HG03460 (cell line): ENCODE measurements around the gene TCF7L1.

Experiments used
- ATAC-seq: cut with Tn5 transposase; IDR thresholded peaks from one replicate; pipeline ENCODE4 v1.9.1; 2021; ENCODE audit not compliant: unreplicated experiment

TCF7L1 gene

DNA sequence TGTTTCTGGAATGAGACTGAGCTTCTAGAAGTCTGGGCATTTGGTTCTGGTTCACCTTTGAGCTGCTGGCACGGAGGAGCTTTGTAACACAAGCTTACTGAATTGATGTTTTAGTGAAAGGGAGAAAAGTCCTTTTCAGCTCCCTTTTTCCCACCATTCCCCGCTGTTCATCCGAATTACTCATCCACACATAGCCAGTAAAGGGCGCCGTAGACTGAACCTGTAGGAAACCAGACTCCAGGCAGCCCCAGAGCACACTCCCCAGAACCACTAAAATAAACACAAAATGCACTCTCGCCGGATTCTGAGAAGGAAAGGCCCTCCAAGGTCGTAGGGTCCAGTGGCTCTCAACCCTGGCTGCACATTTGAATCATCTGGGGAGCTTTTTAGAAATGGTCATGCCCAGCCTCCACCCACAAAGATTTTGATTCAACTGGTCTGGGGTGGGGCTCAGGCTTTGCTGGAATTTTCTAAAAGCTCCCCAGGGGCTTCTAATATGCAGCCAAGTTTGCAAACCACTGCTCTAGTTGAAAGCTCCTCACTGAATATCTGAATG, 29.6 kb downstream of the TCF7L1 start:
- no peak for ATAC-seq

DNA sequence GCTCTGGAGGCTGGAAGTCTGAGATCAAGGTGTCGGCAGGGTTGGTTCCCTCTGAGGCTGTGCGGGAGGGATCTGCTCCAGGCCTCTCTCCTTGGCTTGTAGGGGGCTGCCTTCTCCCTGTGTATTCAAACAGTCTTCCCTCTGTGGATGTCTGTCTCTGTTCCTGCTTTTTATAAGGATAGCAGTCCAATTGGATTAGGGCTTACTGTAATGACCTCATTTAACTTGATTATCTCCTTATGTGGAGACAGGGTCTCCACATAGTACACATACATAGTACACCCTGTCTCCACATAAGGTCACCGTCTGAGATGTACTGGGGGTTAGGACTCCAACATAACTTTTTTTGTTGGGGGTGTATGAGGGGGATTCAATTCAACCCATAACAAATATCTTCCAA, 30.5 kb downstream of the TCF7L1 start:
- no peak for ATAC-seq

DNA sequence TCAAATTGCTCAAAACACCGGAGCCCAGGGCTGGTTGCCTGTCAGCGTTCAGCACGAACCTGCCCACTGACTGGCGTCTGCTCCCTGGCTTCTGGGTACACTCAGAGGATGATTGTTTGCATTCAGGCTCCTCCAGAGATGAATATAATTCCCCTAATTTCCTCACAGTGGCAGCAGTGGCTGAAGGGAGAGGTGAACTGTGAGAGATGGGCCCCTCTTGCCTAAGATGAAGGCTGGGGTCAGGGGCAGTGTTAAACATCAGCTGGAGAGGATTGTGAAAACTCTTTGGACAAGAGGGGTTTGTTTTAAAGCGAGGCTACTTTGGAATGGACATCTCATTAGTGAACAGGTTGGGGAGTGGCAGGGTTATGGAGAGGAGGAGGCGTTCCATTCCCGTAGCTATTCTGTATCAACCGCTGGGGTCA, 31.0 kb downstream of the TCF7L1 start:
- ATAC-seq: no peak

DNA sequence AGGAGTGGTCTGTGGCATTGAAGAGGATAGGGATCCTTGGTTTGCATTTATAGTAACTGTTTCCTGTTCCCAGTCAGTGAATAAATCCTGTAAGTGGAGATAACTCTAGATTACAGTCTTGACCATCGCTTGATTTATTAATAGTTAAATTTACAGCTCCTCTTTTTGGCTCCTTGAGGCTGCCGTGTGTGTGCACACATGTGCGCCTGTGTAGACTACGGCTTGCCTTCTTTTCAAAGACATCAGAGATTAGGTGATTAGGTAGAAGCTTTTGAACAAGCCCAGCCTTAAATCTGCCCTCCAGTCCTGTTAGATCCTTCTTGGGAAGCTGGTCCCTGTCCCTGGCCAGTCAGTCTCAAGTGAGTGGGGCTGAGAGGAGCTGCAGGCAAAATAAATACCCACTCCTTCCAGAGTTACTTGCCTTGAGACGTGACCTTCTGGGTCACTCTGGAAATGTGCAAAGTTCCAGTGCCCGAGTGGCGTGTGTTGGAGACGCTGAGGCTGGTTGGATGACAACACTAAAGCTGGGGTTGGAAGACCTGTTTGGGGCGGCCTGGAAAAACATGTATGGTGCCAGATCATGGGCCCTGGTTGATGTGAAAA, 32.0 kb downstream of the TCF7L1 start:
- no peak for ATAC-seq

DNA sequence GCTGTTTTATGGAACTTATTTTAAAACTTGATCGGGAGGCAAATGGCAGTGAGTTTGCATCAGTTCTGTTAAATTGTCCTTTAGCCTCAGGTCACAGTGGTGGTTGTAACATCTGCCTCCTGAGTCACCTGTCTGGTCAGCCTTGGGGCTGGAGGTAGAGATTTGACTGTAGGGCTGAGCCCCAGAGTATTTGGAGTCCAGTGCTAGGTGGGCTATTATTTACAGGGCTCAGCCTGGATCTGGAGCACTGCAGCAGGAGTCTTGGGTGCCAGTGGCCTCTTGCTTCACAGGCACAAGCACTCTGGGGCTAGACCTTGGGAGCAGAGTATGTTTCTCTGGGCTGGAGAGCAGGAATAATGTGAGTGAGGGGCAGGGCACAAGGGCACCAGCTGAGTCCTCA, 32.8 kb downstream of the TCF7L1 start:
- no peak for ATAC-seq

DNA sequence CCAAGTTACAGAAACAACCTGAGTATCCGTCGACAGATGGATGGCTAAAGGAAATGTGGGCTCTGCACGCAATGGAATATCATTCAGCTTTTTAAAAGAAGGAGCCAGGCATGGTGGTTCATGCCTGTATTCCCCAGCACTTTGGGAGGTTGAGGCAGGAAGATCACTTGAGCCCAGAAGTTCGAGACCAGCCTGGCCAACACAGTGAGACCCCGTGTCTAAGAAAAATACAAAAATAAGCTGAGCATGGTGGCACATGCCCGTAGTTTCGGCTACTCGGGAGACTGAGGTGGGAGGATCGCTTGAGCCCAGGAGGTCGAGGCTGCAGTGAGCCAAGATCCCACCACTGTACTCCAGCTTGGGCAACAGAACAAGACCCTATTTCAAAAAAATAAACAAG, 34.3 kb downstream of the TCF7L1 start:
- no peak for ATAC-seq

DNA sequence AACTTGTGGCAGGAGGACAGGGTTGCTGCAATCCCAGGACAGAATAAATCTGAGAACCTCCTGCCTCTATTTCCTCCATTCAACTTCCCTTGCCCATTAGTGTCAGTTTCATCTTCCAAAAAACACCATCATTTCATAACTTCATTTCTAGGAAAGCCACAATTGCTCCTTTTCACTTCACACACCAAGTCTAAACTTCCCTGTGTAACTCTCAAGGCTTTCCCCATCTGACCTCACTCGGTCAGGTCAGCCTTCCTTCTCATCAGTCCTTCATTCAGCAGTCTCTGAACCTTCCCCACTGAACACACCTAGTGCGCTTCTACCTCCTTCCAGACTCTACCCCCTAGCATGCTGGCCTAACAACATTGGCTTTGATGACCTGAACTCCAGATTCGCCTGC, 35.8 kb downstream of the TCF7L1 start:
- no peak for ATAC-seq

DNA sequence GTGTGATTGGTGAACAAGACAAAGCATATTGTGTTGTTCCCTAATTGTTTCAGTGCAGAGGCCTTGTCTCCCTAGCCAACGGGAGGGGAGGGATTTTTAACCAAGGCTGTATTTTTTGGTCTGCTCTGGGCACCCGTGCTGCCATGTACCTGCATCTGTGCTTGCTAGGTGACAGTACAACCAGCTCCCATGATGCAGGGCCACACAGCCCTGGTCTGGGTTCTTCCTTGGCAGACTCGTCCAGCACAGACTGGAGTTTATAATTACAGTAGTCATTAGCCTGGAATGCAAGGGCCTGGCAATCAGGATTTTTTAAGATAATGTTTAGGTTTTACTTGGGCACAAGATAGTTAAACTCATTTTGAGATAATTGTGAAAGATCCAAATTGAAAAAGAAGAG, 36.4 kb downstream of the TCF7L1 start:
- ATAC-seq: no peak

DNA sequence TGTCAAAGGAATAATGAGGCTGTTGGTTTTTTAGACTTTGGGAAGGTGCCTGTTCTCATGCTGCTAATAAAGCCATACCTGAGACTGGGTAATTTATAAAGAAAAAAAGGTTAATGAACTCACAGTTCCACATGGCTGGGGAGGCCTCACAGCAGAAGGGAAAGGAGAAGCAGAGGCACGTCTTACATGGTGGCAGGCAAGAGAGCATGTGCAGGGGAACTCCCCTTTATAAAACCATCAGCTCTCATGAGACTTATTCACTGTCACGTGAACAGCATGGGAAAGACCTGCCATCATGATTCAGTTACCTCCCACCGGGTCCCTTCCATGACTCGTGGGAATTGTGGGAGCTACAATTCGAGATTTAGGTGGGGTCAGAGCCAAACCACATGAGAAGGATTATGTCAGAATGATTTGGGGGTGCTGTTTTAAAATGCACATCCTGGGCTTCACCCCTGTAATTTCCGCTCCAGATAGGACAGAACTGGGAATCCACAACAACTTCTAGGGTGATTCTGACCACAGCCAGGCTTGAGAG, 37.8 kb downstream of the TCF7L1 start:
- ATAC-seq: no peak

DNA sequence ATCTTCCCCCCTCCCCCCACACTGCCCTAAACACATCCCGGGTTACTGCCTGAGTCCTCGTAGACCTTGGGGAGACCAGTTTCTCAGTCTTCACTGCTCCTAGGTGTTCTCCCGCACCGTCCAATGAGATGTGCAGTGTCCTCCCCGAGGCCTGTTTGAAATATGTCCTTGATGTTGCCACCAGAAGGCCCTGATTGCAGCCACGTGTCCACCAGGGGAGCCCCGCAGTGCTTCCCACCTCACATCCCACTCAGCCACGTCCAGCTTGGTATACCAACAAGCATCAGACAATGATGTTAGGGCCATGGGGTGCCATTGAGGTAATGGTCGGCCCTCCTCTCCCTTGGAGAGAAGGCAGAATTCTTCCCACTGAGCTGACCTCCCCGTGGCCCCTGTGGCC, 38.7 kb downstream of the TCF7L1 start:
- no peak for ATAC-seq

DNA sequence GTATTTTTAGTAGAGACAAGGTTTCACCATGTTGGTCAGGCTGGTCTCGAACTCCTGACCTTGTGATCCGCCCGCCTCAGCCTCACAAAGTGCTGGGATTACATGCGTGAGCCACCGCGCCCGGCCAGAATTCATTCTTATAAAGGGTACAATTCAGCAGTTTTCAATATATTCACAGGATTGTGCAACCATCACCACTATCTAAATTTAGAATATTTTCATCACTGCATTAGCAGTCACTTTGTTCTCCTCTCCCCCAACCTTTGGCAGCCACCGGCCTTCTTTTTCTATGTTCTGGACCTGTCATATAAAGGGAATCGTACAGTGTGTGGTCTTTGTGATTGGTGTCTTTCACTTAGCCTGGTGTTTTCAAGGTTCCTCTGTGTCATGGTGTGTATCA, 40.7 kb downstream of the TCF7L1 start:
- ATAC-seq: no peak

DNA sequence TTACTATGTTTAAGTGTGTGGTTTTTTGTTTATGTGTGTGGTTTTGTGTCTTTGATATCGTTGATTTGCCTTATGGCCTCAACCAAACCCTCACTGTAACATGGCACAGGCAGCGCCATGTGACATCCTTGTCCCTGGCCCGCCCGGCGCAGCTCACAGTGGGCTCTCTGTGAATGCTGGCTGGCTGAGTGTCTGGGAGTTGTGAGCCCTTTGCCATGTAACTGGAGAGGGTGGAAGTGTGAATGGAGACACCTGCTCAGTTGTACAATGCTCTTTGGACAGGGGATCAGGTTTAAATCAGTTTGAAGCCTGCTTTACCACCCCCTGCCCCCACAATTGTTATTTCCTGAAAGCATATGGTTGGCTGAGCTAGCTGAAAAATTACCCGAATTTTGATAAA, 41.8 kb downstream of the TCF7L1 start:
- ATAC-seq: no peak

DNA sequence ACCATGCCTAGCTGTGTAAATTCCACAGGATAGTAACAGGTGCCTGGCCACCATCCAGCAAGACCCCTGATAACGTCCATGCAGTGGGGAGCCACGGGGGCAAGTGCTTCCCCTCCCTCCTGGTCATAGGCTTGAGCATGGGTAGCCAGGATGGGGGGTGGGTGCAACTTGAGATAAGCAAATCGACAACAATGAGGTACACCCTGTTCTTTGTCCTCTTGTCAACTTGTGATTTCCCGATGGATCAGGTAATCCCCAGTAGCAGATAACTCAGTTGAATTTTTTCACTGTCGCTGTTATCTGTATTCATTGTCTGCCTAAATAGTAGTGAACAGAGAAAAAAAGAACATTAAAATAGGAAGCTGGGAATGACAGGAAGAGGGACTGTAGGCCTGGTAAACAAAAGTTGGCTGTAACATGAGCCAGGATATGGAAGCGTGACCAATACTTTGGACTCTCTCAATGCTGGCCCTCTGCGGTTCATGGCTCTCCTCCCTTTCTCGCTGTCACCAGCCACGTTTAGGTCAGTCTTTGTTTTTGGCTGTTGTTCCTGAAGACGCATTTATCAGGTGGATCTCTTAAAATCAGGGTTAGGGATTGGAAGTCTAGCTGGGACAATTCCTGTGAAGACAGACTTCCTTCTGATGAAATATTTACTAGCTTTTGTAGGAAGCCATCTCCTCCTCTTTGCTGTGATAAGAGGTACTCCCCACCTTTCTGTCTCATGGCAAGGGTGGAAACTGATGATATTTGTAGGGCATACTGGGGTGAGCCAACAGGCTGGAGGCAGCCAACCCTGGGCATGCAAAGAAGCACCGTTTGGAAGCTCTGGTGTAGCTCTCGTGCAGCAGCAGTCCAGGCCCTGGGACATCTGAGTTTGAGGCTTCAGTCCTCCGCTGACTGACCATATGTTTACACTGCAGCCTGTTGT, 42.4 kb downstream of the TCF7L1 start:
- no peak for ATAC-seq

DNA sequence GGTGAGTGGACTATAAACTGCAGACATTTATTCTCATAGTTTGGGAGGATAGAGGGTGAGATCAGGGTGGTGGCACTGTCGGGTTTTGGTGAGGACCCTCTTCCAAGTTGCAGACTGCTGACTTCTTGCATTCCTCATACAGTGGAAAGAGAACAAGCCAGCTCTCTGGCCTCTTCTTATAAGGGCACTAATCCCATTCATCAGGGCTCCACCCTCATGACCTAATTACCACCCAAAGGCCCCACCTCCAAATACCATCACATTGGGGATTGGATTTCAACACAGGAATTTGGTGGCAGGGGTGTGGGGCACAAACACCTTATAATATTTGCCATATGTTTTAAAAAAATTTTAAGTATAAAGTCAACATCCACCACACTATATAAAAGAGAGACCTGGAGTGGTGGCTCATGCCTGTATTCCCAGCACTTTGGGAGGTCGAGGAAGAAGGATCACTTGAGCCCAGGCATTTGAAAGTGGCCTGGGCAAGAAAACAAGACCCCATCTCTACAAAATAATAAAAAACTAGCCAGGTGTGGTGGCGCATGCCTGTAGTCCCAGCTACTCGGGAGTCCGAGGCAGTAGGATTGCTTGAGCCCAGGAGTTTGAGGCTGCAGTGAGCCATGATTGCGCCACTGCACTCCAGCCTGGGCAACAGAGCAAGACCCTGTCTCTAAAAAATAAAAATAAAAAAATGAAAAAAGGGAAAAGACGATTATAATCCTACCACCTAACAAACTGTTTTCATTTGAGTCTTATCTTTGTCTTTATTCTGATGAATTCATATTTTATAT, 44.0 kb downstream of the TCF7L1 start:
- ATAC-seq: no peak

DNA sequence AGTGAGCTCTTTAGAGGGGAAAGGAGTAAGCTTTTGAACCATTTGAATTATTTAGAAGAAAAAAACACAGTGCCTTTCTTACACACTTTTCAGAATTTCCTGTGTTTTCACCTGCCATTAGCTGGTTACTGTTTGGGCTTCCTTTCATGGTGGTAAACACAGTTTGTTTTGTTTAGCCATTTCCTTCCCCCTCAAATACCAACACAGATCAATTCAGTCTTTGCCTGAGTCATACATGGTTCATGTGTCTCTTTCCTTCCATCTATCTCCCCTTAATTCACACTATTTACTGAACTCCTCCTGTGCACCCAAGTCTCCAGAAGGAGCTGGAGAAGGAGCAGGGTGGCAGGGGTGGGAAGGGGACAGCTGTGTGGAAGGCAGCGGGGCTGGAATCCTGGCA, 45.0 kb downstream of the TCF7L1 start:
- ATAC-seq: no peak

DNA sequence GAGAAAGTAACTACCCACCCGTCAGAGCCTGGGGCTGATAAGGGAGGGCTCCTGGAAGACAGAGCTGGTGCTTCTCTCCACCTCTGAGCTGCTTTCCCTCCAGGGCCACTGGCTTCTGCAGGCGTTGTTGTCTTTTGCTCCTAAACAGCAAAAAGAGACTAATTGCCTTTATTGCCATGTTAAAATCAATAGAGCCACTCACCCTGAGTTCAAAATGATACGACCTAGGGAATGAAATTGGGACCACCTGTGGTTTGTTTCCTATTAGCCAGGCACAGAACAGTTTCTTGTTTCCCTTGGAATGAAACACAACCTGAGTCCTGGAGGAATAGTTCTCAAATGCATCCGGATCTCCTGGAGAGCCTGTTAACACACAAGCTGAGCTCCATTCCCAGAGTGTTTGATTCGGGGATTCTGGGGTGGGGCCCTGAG, 45.8 kb downstream of the TCF7L1 start:
- ATAC-seq: no peak

DNA sequence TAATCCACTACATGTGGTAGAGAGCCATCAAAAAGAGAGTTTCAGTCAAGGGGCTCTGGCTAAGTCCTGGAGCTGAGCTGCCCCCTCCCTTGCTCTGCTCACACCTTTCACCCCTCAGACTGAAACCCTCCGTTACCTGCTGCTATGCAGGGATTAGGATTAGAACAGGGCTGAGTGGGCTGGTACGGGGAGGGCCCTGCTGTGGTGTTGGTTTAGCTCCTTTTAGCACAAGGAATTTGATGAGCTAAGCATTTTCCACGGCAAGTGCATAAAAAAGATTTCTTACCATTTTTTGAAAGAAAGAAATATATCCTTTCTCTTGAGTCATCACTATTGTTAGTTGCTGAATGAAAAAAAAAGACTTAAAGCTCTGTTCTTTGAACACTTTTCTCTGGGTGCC, 46.3 kb downstream of the TCF7L1 start:
- no peak for ATAC-seq

DNA sequence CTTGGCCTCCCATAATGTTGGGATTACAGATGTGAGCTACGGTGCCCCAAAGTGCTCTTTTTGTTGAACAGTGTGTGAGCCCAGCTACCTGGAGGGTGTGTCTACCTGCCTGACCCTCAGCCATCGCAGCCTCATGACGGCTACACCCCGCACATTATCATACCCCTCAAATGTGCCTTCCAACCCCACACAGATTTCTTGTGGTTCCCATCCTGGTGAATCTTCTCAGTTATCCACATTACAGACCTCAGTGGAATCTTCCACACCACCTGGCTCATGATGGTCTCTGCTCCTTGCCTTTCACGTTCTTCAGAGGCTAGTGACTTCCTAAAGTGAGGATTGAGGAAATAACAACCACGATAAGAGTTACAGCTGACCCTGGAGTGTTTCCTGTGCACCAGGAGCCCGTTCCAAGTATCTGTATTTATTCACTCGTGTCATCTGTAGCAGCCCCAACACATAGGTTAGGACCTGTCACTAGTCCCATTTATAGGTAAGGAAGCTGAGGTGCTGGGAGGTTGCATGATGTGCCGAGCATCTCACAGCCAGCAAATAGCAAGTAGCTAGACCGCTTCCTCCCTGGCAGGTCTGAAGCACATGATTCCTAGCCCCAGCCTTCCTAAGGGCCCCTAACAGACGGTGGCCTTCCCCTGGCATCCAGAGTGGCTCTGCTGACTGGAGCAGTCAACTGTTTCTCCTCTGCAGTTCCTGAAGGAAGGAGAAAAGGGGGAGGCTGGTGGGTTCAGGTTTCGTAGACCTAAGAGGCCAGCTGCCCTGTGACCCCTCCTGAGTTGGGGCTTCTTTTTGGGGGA, 47.3 kb downstream of the TCF7L1 start:
- no peak for ATAC-seq

DNA sequence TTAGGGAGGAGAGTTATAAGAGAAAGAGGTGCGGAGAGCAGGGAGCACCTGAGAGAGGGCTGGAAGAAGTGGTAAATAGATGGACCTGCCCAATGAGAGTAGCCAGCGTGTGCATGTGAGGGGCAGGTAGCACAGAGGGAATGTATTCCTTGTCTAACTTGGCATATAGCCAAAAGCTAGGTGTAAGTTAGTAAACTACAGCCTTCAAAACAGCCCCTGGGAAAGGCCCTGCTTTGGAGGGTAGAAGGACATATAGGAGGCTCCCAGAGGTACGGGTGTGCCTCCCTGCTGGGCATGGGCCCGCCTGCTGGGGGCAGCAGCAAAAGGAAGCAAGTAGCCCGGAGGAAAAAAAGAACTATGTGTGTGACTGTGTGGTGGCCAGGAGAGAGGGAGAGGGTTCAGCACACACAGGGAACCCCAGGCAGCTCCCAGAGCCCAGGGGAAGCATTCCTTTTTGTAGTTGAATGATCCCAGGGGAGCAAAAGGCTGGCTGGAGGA, 48.0 kb downstream of the TCF7L1 start:
- ATAC-seq: no peak

DNA sequence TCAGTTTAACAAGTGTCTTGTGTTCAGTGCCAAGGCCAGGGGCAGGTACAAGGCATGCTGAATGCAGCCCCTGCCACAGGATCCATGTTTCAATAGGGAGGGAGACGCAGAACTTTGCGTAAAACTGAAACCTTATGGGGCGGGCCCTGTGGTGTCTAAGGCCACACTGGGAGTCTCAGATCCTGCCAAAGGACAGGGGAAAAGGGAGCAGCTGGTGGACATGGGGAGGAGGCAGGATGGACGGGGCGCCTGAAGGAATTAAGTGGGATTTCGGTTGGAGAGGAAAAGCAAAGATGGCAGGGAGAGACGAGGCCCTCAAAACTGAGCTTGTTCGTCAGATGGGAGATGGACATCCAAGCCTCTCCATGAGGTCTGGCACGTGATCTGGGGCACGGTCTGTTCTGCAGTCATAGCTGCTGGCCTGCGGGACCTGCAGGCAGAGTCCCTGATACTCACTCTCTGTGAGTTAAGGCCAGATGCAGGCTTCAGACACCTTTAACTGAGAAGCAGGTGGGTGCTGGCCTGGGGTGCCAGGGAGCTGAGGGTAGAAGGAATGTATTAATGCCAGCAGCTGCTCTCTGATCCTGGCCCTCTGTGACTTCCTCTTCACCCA, 48.8 kb downstream of the TCF7L1 start:
- ATAC-seq: no peak
